ENCODE measurements around the gene BNC2. TPM values are rescaled to one million over a fixed set of nuclear protein-coding genes. Genes with fewer than 3 reads are reported as not detected.
"Not testable (repeated sequence)": the region's sequence is repeated elsewhere in the genome, so short reads cannot be mapped to it uniquely, and the experiment has no call there.

BNC2 gene
- total RNA-seq, 2 donors from 2014 or later = 0.32 TPM; not detected in 1

GRCh38 chr9:16509997-16510396, 360.5 kb downstream of the BNC2 start:
- H3K27ac Mint-ChIP-seq = no peak overlapping the region

GRCh38 chr9:16505199-16505598, 365.3 kb downstream of the BNC2 start:
- DNase-seq = no peak
- H3K9me3 Mint-ChIP-seq = peaks cover 2 to 3% of the 10 kb centered on the region in 2 donors
- no peaks in the 10 kb centered on the region for H3K4me1 Mint-ChIP-seq (ENCODE audit: low read depth)
- no peaks in the 10 kb centered on the region for H3K27me3 Mint-ChIP-seq (ENCODE audit: low read depth)
- H3K4me3 Mint-ChIP-seq = no peak overlapping the region
- H3K27ac Mint-ChIP-seq = no peak overlapping the region
- ATAC-seq (replicated peaks in 1 of 2) = no peak
- H3K36me3 Mint-ChIP-seq (ENCODE audit: insufficient read depth in 2 of 2) = peaks cover 0 to 4% of the 10 kb centered on the region in 2 donors

More at GRCh38 chr9:16509997-16510396, 360.5 kb downstream of the BNC2 start:
- ATAC-seq (replicated peaks in 1 of 2) = no peak
- DNase-seq = no peak
- H3K27me3 Mint-ChIP-seq (ENCODE audit: low read depth) = no peaks in the 10 kb centered on the region
- H3K9me3 Mint-ChIP-seq = peaks cover 2 to 3% of the 10 kb centered on the region in 2 donors
- no peaks in the 10 kb centered on the region for H3K4me1 Mint-ChIP-seq (ENCODE audit: low read depth)
- H3K36me3 Mint-ChIP-seq (ENCODE audit: insufficient read depth in 2 of 2) = peaks cover 0 to 4% of the 10 kb centered on the region in 2 donors
- H3K4me3 Mint-ChIP-seq = no peak overlapping the region

GRCh38 chr9:16501726-16502125, 368.7 kb downstream of the BNC2 start:
- H3K9me3 Mint-ChIP-seq = peaks cover 0 to 4% of the 10 kb centered on the region in 2 donors
- H3K27ac Mint-ChIP-seq = no peak overlapping the region
- DNase-seq (no peak), ATAC-seq (replicated peaks in 1 of 2) (no peak)
- no peaks in the 10 kb centered on the region for H3K27me3 Mint-ChIP-seq (ENCODE audit: low read depth)
- H3K4me3 Mint-ChIP-seq = no peak overlapping the region
- H3K4me1 Mint-ChIP-seq (ENCODE audit: low read depth) = no peaks in the 10 kb centered on the region
- no peaks in the 10 kb centered on the region for H3K36me3 Mint-ChIP-seq (ENCODE audit: insufficient read depth in 2 of 2)

GRCh38 chr9:16501141-16501540, 369.3 kb downstream of the BNC2 start:
- H3K27me3 Mint-ChIP-seq (ENCODE audit: low read depth) = no peaks in the 10 kb centered on the region
- no peak overlapping the region for H3K4me3 Mint-ChIP-seq
- peaks cover 0 to 4% of the 10 kb centered on the region in 2 donors for H3K9me3 Mint-ChIP-seq
- H3K36me3 Mint-ChIP-seq (ENCODE audit: insufficient read depth in 2 of 2) = no peaks in the 10 kb centered on the region
- no peaks in the 10 kb centered on the region for H3K4me1 Mint-ChIP-seq (ENCODE audit: low read depth)
- no peak overlapping the region for H3K27ac Mint-ChIP-seq
- no peak for DNase-seq
- ATAC-seq (replicated peaks in 1 of 2) = no peak

- ATAC-seq (replicated peaks in 1 of 2) (no peak), DNase-seq (no peak)
- H3K27me3 Mint-ChIP-seq (ENCODE audit: low read depth) = no peaks in the 10 kb centered on the region
- H3K4me1 Mint-ChIP-seq (ENCODE audit: low read depth) = no peaks in the 10 kb centered on the region
- peaks cover 0 to 2% of the 10 kb centered on the region in 2 donors for H3K9me3 Mint-ChIP-seq
- no peak overlapping the region for H3K27ac Mint-ChIP-seq
- H3K4me3 Mint-ChIP-seq = no peak overlapping the region
- no peaks in the 10 kb centered on the region for H3K36me3 Mint-ChIP-seq (ENCODE audit: insufficient read depth in 2 of 2)
Measured at GRCh38 chr9:16500386-16500785, 370.1 kb downstream of the BNC2 start.

- Mint-ChIP-seq H3K27me3 (ENCODE audit: low read depth) (no peaks in the 10 kb centered on the region), H3K36me3 (ENCODE audit: insufficient read depth in 2 of 2) (no peaks in the 10 kb centered on the region), H3K4me3 (no peak overlapping the region), H3K4me1 (ENCODE audit: low read depth) (no peaks in the 10 kb centered on the region), H3K9me3 (peaks cover 0 to 2% of the 10 kb centered on the region in 2 donors), H3K27ac (no peak overlapping the region)
- no peak for DNase-seq
- no peak for ATAC-seq (replicated peaks in 1 of 2)
Measured at GRCh38 chr9:16499892-16500291, 370.6 kb downstream of the BNC2 start.

- no peak overlapping the region for H3K27ac Mint-ChIP-seq
- DNase-seq = no peak
- no peak overlapping the region for H3K4me3 Mint-ChIP-seq
- no peaks in the 10 kb centered on the region for H3K36me3 Mint-ChIP-seq (ENCODE audit: insufficient read depth in 2 of 2)
- no peaks in the 10 kb centered on the region for H3K4me1 Mint-ChIP-seq (ENCODE audit: low read depth)
- ATAC-seq (replicated peaks in 1 of 2) = no peak
- peaks cover 2 to 4% of the 10 kb centered on the region in 2 donors for H3K9me3 Mint-ChIP-seq
- H3K27me3 Mint-ChIP-seq (ENCODE audit: low read depth) = no peaks in the 10 kb centered on the region
Measured at GRCh38 chr9:16496908-16497307, 373.6 kb downstream of the BNC2 start.

- DNase-seq = no peak
- Mint-ChIP-seq H3K27ac (no peak overlapping the region), H3K27me3 (ENCODE audit: low read depth) (no peaks in the 10 kb centered on the region), H3K4me3 (no peak overlapping the region), H3K9me3 (peaks cover 1 to 3% of the 10 kb centered on the region in 2 donors), H3K36me3 (ENCODE audit: insufficient read depth in 2 of 2) (no peaks in the 10 kb centered on the region), H3K4me1 (ENCODE audit: low read depth) (no peaks in the 10 kb centered on the region)
- ATAC-seq (replicated peaks in 1 of 2) = no peak
Measured at GRCh38 chr9:16487915-16488314, 382.6 kb downstream of the BNC2 start.

GRCh38 chr9:16485575-16486321, 384.7 kb downstream of the BNC2 start:
- ATAC-seq (replicated peaks in 1 of 2) = no peak
- Mint-ChIP-seq H3K36me3 (ENCODE audit: insufficient read depth in 2 of 2) (no peaks in the 10 kb centered on the region), H3K27me3 (ENCODE audit: low read depth) (no peaks in the 10 kb centered on the region), H3K4me3 (no peak overlapping the region), H3K9me3 (peaks cover under 1 to 1% of the 10 kb centered on the region in 2 donors), H3K27ac (no peak overlapping the region), H3K4me1 (ENCODE audit: low read depth) (no peaks in the 10 kb centered on the region)
- DNase-seq = no peak

- Mint-ChIP-seq H3K4me3 (no peak overlapping the region), H3K36me3 (ENCODE audit: insufficient read depth in 2 of 2) (no peaks in the 10 kb centered on the region), H3K9me3 (peaks cover 0 to 1% of the 10 kb centered on the region in 2 donors), H3K4me1 (ENCODE audit: low read depth) (no peaks in the 10 kb centered on the region), H3K27ac (no peak overlapping the region), H3K27me3 (ENCODE audit: low read depth) (no peaks in the 10 kb centered on the region)
- ATAC-seq (replicated peaks in 1 of 2) = no peak
- DNase-seq = no peak
Measured at GRCh38 chr9:16485160-16485559, 385.3 kb downstream of the BNC2 start.

- ATAC-seq (replicated peaks in 1 of 2) (no peak), DNase-seq (no peak)
- Mint-ChIP-seq H3K27ac (no peak overlapping the region), H3K36me3 (ENCODE audit: insufficient read depth in 2 of 2) (no peaks in the 10 kb centered on the region), H3K4me3 (no peak overlapping the region), H3K4me1 (ENCODE audit: low read depth) (no peaks in the 10 kb centered on the region), H3K27me3 (ENCODE audit: low read depth) (no peaks in the 10 kb centered on the region), H3K9me3 (peaks cover 0 to 1% of the 10 kb centered on the region in 2 donors)
Measured at GRCh38 chr9:16484744-16485143, 385.7 kb downstream of the BNC2 start.

GRCh38 chr9:16484180-16484579, 386.3 kb downstream of the BNC2 start:
- H3K27me3 Mint-ChIP-seq (ENCODE audit: low read depth) = no peaks in the 10 kb centered on the region
- H3K27ac Mint-ChIP-seq = no peak overlapping the region
- DNase-seq (no peak), ATAC-seq (replicated peaks in 1 of 2) (no peak)
- H3K4me1 Mint-ChIP-seq (ENCODE audit: low read depth) = no peaks in the 10 kb centered on the region
- H3K36me3 Mint-ChIP-seq (ENCODE audit: insufficient read depth in 2 of 2) = no peaks in the 10 kb centered on the region
- H3K9me3 Mint-ChIP-seq = peaks cover 0 to 1% of the 10 kb centered on the region in 2 donors
- H3K4me3 Mint-ChIP-seq = no peak overlapping the region

GRCh38 chr9:16482764-16483163, 387.7 kb downstream of the BNC2 start:
- no peak for DNase-seq
- H3K27me3 Mint-ChIP-seq (ENCODE audit: low read depth) = no peaks in the 10 kb centered on the region

GRCh38 chr9:16480584-16480983, 389.9 kb downstream of the BNC2 start:
- H3K36me3 Mint-ChIP-seq (ENCODE audit: insufficient read depth in 2 of 2); H3K9me3 Mint-ChIP-seq; H3K27ac Mint-ChIP-seq; ATAC-seq (replicated peaks in 1 of 2); H3K4me1 Mint-ChIP-seq (ENCODE audit: low read depth); H3K27me3 Mint-ChIP-seq (ENCODE audit: low read depth); DNase-seq; H3K4me3 Mint-ChIP-seq: not testable (repeated sequence)

More at GRCh38 chr9:16482764-16483163, 387.7 kb downstream of the BNC2 start:
- ATAC-seq (replicated peaks in 1 of 2) = no peak
- Mint-ChIP-seq H3K36me3 (ENCODE audit: insufficient read depth in 2 of 2) (no peaks in the 10 kb centered on the region), H3K4me1 (ENCODE audit: low read depth) (no peaks in the 10 kb centered on the region), H3K9me3 (peaks cover 0 to 1% of the 10 kb centered on the region in 2 donors), H3K27ac (no peak overlapping the region), H3K4me3 (no peak overlapping the region)
